Testis (tissue), 3 donors: Measurements from ENCODE around the gene PEMT. TPM values are rescaled to one million over a fixed set of nuclear protein-coding genes. Genes with fewer than 3 reads are reported as not detected.

Source experiments
- DNase-seq: peaks from one replicate; pipeline ENCODE4 v3.0.0-alpha.2; 2019
- H3K27ac ChIP-seq, 2 donors: fragments of 200-600 bp; sonication (generic); one replicate each; pipeline ENCODE4 v1.5.1; 2019
- H3K27me3 ChIP-seq: fragments of 200-600 bp; sonication (generic); one replicate; pipeline ENCODE4 v1.5.1; 2019
- H3K36me3 ChIP-seq: fragments of 200-600 bp; sonication (generic); one replicate; pipeline ENCODE4 v1.5.1; 2017; ENCODE audit warnings: low read depth; ENCODE audit errors: missing control alignments
- H3K4me1 ChIP-seq: fragments of 200-600 bp; sonication (generic); one replicate; pipeline ENCODE4 v1.5.1; 2019
- H3K4me3 ChIP-seq, 2 donors: fragments of 200-600 bp; sonication (generic); one replicate each; pipeline ENCODE4 v1.5.1; 2017 to 2019
- H3K9me3 ChIP-seq: fragments of 200-600 bp; sonication (generic); one replicate; pipeline ENCODE4 v1.5.1; 2017
- CTCF ChIP-seq, 3 experiments: fragments of 450-650 bp in 2 of 3; fragments of 200-600 bp in 1 of 3; sonication (generic) in 1 of 3; IDR thresholded peaks; one replicate each; pipeline ENCODE4 v1.5.1; 2016 to 2019; ENCODE audit warnings: antibody characterized with exemption in 3 of 3, mild to moderate bottlenecking in 2 of 3, moderate library complexity in 1 of 3
- POLR2A ChIP-seq: fragments of 450-650 bp; IDR thresholded peaks from one replicate; pipeline ENCODE4 v1.6.1; 2017; ENCODE audit warnings: antibody characterized with exemption, mild to moderate bottlenecking, moderate library complexity
- WGBS, 2 donors: methylation state at CpG; one replicate each; pipeline ENCODE4 v1.1.5; 2018; 5-methylcytosine and 5-hydroxymethylcytosine counted together
- intact Hi-C: fragments of 100-400 bp; cut with DNase I; formaldehyde crosslinking; loops from one replicate; pipeline ENCODE4 v1.15.1; 2023; ENCODE audit warnings: low total_unique reads
- polyA plus RNA-seq: library from polyadenylated mRNA; stranded (reverse); fragments of 350-450 nt; fragmentation: Illumina TruSeq; extraction: RNeasy Lipid Tissue Mini Kit (QIAGEN cat#74804); gene quantifications from one replicate; pipeline ENCODE4 v1.2.3, GENCODE V29; 2014; ENCODE audit warnings: low read depth, low replicate concordance; ENCODE audit not compliant: insufficient read depth
- total RNA-seq, 2 donors: library from RNA; depleted of rRNA; stranded (reverse); fragments of >200 nt; gene quantifications; one replicate each; pipeline ENCODE4 v1.2.3, GENCODE V29; 2016

PEMT gene
- total and polyA plus RNA-seq, 3 donors from 2014 or later = 66.0 to 120 (median 83.1) TPM

- H3K9me3 ChIP-seq = no peaks in the 10 kb centered on the region
- no peaks in the 10 kb centered on the region for H3K36me3 ChIP-seq
- 0% methylated on average over 31 to 45 of the region's 47 CpGs for WGBS, 2 donors
- H3K27ac ChIP-seq = peak within 1 kb of the TSS; percentile 80 to 87
- TF ChIP-seq CTCF (IDR thresholded peaks at IDR 0.05) (peak in 1 of 3 experiments; percentile 37), POLR2A (no peak)
- peak within 1 kb of the TSS; percentile 87 to 97 for H3K4me3 ChIP-seq
- H3K4me1 ChIP-seq = peaks cover 12% of the 10 kb centered on the region
- intact Hi-C loops = no loop called here
- H3K27me3 ChIP-seq = no peaks in the 10 kb centered on the region
- peak; percentile 94 for DNase-seq
These were observed 114.5 kb downstream of the PEMT start, which contains the start of gene MED9 for GRCh38 chr17:17476865-17477467. TSS of gene MED9 (plus strand) at chr17:17477000. CDS start at chr17:17477042, 42 bp downstream.

GRCh38 chr17:17474341-17474740 lies 117.2 kb downstream of the PEMT start:
- Histone ChIP-seq H3K36me3 (no peaks in the 10 kb centered on the region), H3K4me3 (no peak overlapping the region), H3K27ac (no peak overlapping the region), H3K4me1 (peaks cover 12% of the 10 kb centered on the region), H3K27me3 (no peaks in the 10 kb centered on the region), H3K9me3 (no peaks in the 10 kb centered on the region)
- no peak for DNase-seq
- intact Hi-C loops = no loop called here
- WGBS, 2 donors = 62 to 78% methylated on average over 7 of the region's 7 CpGs
- TF ChIP-seq CTCF (IDR thresholded peaks at IDR 0.05) = no peak
- TF ChIP-seq POLR2A = no peak

- TF ChIP-seq CTCF (IDR thresholded peaks at IDR 0.05) (no peak), POLR2A (no peak)
- DNase-seq = no peak
- intact Hi-C loops = no loop called here
- WGBS, 2 donors = 67 to 71% methylated on average over 8 of the region's 8 CpGs
- Histone ChIP-seq H3K27ac (no peak overlapping the region), H3K4me3 (no peak overlapping the region), H3K36me3 (no peaks in the 10 kb centered on the region), H3K27me3 (no peaks in the 10 kb centered on the region), H3K9me3 (no peaks in the 10 kb centered on the region), H3K4me1 (peaks cover 4% of the 10 kb centered on the region)
These were observed 119.1 kb downstream of the PEMT start for GRCh38 chr17:17472333-17472920.

- Histone ChIP-seq H3K9me3 (no peaks in the 10 kb centered on the region), H3K36me3 (no peaks in the 10 kb centered on the region), H3K27ac (no peak overlapping the region), H3K4me3 (no peak overlapping the region), H3K27me3 (no peaks in the 10 kb centered on the region), H3K4me1 (peaks cover 3% of the 10 kb centered on the region)
- WGBS, 2 donors = 78 to 93% methylated on average over 1 to 3 of the region's 3 CpGs
- DNase-seq = no peak
- TF ChIP-seq POLR2A (no peak), CTCF (IDR thresholded peaks at IDR 0.05) (no peak)
- intact Hi-C loops = no loop called here
These were observed 121.5 kb downstream of the PEMT start for GRCh38 chr17:17469996-17470395.

- no peaks in the 10 kb centered on the region for H3K27me3 ChIP-seq
- H3K4me1 ChIP-seq = peaks cover 3% of the 10 kb centered on the region
- H3K4me3 ChIP-seq = no peak overlapping the region
- TF ChIP-seq POLR2A = no peak
- no peak for TF ChIP-seq CTCF (IDR thresholded peaks at IDR 0.05)
- H3K9me3 ChIP-seq = no peaks in the 10 kb centered on the region
- intact Hi-C loops = no loop called here
- no peaks in the 10 kb centered on the region for H3K36me3 ChIP-seq
- DNase-seq = no peak
- WGBS, 2 donors = 92 to 98% methylated on average over 4 of the region's 4 CpGs
- no peak overlapping the region for H3K27ac ChIP-seq
These were observed 122.2 kb downstream of the PEMT start for GRCh38 chr17:17469358-17469757.
